Measurements from ENCODE around the gene PPP2R2B. TPM values are rescaled to one million over a fixed set of nuclear protein-coding genes. Genes with fewer than 3 reads are reported as not detected.

PPP2R2B gene
- total RNA-seq, 1 experiment from 2014 or later = not detected

DNA sequence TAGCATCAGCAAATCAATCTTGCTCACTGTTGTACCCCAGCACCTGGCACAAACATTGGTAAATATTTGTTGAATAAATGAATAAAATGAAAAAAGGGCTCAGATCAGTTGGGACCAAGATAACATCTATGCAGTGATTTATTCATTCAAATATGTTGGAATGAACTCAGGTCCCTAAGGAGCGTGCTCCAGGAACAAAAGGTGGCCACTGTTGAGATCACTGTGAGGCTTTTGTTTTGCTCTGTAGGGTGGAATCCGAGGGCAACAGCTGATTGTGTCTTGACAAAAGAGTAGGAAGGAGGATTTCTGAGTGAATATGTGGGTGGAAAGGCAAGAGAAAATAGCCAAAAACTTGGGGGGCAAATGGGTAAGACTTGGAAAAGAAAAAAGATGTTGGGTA is 89.7 kb downstream of the PPP2R2B start (continued):
- TF ChIP-seq, protein P1, sequence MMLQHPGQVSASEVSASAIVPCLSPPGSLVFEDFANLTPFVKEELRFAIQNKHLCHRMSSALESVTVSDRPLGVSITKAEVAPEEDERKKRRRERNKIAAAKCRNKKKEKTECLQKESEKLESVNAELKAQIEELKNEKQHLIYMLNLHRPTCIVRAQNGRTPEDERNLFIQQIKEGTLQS (IDR thresholded peaks at IDR 0.05) = no peak
- TF ChIP-seq JUND (IDR thresholded peaks at IDR 0.05) = no peak

DNA sequence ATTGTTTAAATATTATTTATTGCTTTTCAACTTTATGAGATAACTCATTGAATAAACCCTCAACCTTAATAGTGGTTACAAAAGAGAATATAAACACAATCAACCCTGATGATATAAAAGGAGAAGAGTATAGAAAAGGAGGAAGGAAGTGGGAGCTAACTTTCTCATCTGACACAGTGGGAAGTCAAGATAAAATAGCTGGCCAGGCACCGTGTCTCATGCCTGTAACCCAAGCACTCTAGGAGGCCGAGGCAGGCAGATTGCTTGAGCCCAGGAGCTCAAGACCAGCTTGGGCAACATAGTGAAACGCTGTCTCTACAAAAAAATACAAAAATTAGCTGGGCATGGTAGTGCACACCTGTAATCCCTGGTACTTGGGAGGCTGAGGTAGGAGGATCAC is 93.5 kb downstream of the PPP2R2B start:
- ATAC-seq (no peak), DNase-seq (ENCODE audit: low read depth, low spot score) (no peak)

More for the DNA sequence above, 93.5 kb downstream of the PPP2R2B start:
- Histone ChIP-seq H2AFZ (ENCODE audit: low read depth, low read length, poor library complexity, severe bottlenecking) (no peak overlapping the region), H3K4me1 (ENCODE audit: control insufficient read depth in 1 of 2, insufficient read depth in 2 of 2, low read length in 2 of 2) (no peaks in the 10 kb centered on the region), H3K79me2 (ENCODE audit: insufficient read depth, low read length) (no peaks in the 10 kb centered on the region), H3K36me3 (ENCODE audit: control insufficient read depth in 1 of 2, insufficient read depth in 2 of 2, low read length in 2 of 2) (no peaks in the 10 kb centered on the region), H3K4me2 (ENCODE audit: low read length) (no peak overlapping the region), H3K9ac (ENCODE audit: low read length) (no peak overlapping the region), H4K20me1 (ENCODE audit: insufficient read depth) (no peaks in the 10 kb centered on the region), H3K27ac (ENCODE audit: low read depth, low read length) (no peak overlapping the region), H3K9me3 (ENCODE audit: control insufficient read depth in 1 of 2, insufficient read depth in 1 of 2, low read depth in 1 of 2, low read length in 2 of 2) (no peaks in the 10 kb centered on the region), H3K4me3 (replicated peaks in 1 of 2; ENCODE audit: low read depth in 1 of 2, low read length in 2 of 2) (no peak overlapping the region), H3K9me2 (ENCODE audit: insufficient read depth) (no peaks in the 10 kb centered on the region), H3K27me3 (ENCODE audit: insufficient read depth, low read length) (no peaks in the 10 kb centered on the region)
- CTCF ChIA-PET = no interaction called here
- intact Hi-C loops (cut with micrococcal nuclease) = no loop called here
- BruUV-seq (replicated peaks) = no TSS peak
- RAD21 ChIA-PET (ENCODE audit: low non-redundant PET in 1 of 2, low total read pairs in 2 of 2, uncharacterized antibody in 2 of 2, unreplicated experiment in 2 of 2) = no interaction called here
- POLR2A ChIA-PET = no interaction called here
- TF ChIP-seq EGR1 (IDR thresholded peaks at IDR 0.05; ENCODE audit: low read depth) (no peak), YY1 (IDR thresholded peaks at IDR 0.05; ENCODE audit: extremely low read depth, insufficient replicate concordance, low read depth, low read length) (no peak), ZNF274 (IDR thresholded peaks at IDR 0.05; ENCODE audit: low read depth, low read length) (no peak), FOSL1 (IDR thresholded peaks at IDR 0.05; ENCODE audit: low read depth) (no peak), EZH2 (IDR thresholded peaks at IDR 0.05) (no peak), TCF7L2 (IDR thresholded peaks at IDR 0.05; ENCODE audit: borderline replicate concordance, extremely low read depth, insufficient read depth, insufficient read length) (no peak), EZH2phosphoT487 (IDR thresholded peaks at IDR 0.05; ENCODE audit: borderline replicate concordance) (no peak), CEBPB (IDR thresholded peaks at IDR 0.05; ENCODE audit: low read depth) (no peak), RAD21 (IDR thresholded peaks at IDR 0.05; ENCODE audit: low read depth) (no peak), ZFX (IDR thresholded peaks at IDR 0.05) (no peak), SRF (IDR thresholded peaks at IDR 0.05; ENCODE audit: low read depth) (no peak)
- TF ChIP-seq, protein P2, sequence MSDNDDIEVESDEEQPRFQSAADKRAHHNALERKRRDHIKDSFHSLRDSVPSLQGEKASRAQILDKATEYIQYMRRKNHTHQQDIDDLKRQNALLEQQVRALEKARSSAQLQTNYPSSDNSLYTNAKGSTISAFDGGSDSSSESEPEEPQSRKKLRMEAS (IDR thresholded peaks at IDR 0.05) = no peak
- TF ChIP-seq, protein P3, sequence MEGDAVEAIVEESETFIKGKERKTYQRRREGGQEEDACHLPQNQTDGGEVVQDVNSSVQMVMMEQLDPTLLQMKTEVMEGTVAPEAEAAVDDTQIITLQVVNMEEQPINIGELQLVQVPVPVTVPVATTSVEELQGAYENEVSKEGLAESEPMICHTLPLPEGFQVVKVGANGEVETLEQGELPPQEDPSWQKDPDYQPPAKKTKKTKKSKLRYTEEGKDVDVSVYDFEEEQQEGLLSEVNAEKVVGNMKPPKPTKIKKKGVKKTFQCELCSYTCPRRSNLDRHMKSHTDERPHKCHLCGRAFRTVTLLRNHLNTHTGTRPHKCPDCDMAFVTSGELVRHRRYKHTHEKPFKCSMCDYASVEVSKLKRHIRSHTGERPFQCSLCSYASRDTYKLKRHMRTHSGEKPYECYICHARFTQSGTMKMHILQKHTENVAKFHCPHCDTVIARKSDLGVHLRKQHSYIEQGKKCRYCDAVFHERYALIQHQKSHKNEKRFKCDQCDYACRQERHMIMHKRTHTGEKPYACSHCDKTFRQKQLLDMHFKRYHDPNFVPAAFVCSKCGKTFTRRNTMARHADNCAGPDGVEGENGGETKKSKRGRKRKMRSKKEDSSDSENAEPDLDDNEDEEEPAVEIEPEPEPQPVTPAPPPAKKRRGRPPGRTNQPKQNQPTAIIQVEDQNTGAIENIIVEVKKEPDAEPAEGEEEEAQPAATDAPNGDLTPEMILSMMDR (IDR thresholded peaks at IDR 0.05 in 2 of 3, conservative IDR thresholded peaks at IDR 0.05 in 1 of 3; ENCODE audit: borderline replicate concordance in 1 of 3, insufficient read depth in 1 of 3, low read depth in 2 of 3, low read length in 2 of 3) = no peak
